NCI-H446 (cell line): Measurements from ENCODE around the gene BCL2L14.

ENCODE experiments used
- DNase-seq, 2 experiments: peaks; one replicate each; lab custom pipeline; 2025; lab: John Stamatoyannopoulos, UW

Gene BCL2L14

DNA sequence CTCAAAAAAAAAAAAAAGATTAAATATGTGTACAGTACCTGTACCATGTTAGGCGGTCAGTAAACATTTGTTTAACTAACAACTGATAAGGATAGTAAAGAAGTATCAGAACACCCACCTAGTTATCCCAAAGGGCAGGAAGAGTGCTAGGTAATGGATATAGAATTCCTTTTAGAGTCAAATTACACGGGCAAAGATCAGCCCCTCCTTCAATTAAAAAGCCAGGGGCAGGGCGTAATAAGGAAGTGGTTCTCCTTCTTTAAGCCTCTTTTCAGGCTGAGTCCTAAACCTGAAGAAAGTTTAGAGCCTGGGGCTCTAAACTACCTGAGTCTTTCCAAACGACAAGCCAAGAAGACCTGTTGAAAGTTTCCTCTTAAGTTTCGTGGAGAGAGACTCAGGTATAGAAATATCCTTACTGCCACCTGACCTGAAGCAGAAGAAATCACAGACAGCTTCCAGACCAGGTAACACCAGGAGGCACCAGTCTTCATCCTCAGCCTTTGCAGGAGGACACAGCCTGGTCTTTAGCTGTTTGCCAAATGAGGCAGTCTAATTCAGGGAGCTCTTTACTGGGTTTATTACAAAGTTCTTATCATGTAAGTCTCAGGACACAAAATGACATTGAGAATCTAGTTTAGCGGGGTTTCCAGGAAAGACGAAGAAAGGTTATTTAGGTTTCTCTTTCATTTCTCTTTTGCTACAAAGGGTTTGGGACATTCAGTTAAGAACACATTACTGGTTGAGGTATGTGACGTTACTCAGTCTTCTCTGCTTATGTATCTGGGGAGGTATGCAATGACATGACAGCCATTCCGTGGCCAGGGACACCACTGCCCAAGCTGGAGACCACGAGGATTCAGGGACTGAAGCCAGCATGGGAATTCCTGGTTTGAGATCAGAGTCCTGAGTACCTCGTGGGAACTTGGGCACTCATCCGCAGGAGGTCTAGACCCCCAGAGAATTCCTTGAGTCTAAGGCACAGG lies at the start of gene BCL2L14:
BCL2L14 (plus strand) TSS at position 266 of the 983 bp plus-strand sequence. CDS start 8,367 bp downstream, outside the sequence.
- no peak for DNase-seq

DNA sequence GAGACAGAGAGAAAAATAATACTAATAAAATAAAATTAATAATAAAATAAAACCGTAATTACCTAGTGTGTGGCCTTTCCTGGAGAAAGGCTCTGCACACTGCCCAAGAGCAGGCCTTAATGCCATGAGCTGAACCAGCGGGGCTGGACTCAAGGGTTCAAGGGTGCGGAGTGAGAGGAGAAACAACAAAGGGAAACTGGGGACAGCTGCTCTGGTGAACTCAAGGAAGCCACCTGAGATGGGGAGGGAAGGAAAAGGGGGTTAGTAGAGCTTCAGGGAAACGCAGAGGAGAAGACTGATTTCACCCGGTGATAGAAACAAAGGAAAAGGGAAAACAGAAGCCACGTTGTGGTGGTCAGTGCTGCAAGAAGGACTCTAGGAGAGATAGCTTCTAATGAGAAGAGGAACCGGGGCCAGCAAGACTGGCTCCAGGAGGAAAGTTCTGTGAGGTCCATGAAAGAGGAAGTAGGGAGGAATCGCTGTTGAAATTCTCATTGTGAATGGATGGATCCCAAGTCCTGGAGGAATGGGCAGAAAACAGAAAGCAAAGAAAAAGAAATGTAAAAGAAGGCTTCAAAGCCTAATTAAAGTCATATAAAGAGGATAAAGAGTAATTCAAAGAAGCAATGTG lies 48.3 kb upstream of the BCL2L14 start:
- DNase-seq, result no peak

DNA sequence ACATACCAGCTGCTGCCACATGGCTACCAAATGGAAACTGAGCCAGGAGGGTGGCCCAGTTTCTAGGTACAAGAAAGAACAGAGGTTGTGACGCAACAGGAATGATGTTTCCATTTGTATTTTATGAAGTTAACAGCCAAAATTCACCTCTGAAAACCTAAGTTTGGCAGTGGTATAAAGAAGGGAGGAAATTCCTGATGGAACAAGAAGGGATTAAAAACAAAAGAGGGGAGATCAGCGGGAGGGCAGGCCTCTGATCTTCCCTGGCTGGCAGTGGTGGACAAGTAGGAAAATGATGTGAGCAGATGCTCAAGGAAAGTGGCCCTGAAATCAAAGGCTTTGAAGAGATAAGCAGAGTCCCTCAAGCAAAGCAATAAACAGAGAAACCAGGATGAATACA lies 47.3 kb upstream of the BCL2L14 start:
- no peak for DNase-seq

GRCh38 chr12:12024911-12025682 lies 45.6 kb upstream of the BCL2L14 start:
- no peak for DNase-seq

GRCh38 chr12:12025799-12026386 lies 44.8 kb upstream of the BCL2L14 start:
- DNase-seq, result no peak

DNA sequence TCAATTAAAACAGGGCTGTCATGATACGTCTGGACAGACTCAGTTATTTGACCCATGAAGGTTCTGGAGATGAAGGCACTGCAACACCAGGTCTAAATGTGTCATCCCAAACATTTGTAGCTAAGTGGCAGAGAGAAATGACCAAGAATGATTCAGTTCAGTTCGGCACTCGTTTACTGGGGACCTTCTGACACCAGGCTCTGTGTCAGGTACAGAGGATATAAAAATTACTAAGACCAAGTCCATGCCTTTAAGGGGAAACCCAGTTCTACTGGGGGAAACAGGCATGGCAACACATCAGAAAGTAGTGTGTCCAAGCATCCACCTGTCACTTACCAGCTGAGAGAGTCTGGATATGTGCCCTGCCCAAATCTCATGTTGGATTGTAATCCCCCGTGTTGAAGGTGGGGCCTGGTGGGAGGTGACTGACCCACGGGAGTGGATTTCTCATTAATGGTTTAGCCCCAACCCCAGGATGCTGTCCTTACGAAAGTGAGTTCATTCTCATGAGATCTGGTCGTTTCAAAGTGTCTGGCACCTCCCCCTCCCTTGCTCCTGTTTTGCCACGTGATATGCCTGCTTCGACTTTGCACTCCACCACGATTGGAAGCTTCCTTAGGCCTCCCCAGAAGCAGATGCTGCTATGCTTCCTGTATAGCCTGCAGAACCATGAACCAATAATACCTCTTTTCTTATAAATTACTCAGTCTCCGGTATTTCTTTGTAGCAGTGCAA lies 41.9 kb upstream of the BCL2L14 start:
- no peak for DNase-seq

DNA sequence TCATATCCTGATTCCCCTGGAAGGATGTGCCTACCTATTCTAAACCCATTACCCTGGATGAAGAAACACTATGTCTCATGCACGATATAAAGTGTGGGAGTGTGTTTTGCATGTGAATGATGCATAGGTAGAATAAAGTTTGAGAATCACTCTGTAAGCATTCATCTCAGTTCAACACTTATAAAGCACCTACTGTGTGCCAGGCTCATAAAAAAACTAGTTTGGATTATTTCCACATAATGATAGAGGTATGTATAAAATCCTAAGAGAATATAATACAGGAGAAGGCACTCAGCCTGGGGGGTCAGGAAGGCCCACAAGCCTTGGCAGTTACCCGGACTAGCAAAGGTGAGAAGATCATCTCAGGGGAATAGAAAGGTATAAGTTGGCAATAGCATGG lies 41.1 kb upstream of the BCL2L14 start:
- DNase-seq, result no peak

DNA sequence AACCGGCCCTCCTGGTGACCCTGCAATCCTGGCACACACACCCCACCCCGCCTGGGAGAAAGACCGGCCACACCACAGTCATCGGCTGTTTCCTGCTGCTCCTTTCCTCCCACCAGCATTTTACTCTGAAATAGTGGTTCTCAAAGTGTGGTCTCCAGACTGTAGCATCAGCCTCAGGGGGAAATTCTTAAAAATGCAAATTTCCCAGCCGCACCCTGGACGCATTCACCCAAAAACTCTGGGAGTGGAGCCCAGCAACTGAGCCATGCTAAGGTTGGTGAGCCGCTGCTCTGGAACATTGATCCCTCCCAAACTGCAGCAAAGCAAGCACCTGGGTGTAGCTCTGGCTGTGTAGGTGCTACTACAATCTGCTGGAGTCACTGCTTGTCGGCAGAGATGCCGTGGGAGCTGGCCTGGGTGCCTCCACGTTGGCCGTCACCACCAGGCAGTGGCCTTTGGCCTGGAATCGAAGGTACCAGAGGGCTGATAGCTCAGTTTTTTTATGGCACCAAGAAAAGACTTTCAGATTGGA lies 38.4 kb upstream of the BCL2L14 start:
- DNase-seq, result no peak

DNA sequence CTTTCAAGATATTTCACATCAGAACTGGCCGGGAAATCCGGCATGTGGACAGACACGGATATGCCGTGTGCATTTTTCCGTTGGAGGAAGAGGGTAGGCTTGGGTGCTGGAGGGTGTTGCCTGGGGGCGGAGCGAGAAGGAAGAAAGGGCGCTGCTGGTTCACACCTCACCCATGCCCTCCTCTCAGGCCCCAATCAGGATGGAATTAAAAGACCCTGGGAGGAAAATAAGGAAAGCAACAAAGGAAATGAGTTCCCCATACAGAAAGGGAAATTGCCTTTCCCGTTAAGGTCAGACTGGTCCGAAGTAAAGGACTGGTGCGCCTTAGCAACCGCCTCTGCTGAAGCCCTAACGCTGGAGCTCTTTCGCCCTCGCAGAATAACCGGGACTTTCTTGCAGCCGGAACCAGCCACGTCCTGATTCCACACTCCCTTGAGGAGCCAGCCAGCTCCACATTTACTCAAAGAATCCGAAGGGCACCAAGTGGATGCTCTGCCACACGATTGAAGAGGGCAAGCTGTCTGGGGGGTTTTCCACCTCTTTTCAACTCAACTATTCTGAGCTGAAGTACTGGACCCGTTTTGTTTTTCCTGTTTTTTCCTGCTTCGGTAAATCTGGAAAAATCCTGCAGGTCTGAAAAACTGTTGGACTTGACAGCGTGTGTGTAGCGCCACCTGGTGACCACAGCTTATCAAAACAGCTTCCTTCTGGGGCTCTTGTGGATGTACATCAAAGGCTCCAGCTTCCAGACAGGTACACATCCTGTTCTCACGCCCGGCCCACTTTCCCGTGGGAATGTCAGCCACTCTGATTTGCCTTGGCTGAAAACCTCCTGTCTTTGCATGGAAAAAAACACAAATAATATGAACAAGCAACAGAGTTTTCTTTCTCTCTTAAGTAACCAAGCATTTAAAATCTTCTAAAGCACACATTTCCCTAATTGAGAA lies 37.6 kb upstream of the BCL2L14 start:
- DNase-seq, result peak; percentile 35 to 71

DNA sequence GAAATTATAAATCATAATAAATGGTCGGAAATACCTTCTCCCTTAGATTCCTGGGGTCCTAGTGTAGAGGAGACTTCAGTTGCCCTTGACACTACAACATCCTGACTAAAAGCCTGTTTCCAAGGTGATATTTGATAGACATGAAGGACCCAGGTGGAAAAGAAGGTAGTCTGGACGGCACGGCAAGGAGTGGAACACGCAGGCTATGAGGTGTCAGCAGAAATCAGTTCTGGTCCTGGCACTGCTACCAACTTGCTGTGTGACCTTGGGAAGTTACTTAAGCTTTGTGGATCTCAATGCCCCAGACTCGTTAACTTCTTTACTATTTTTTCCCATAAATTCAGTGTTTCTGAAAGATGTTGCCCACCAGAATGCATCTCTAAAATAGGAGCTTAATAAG lies 36.9 kb upstream of the BCL2L14 start:
- DNase-seq, result no peak

GRCh38 chr12:12034344-12034743 lies 36.4 kb upstream of the BCL2L14 start:
- no peak for DNase-seq

DNA sequence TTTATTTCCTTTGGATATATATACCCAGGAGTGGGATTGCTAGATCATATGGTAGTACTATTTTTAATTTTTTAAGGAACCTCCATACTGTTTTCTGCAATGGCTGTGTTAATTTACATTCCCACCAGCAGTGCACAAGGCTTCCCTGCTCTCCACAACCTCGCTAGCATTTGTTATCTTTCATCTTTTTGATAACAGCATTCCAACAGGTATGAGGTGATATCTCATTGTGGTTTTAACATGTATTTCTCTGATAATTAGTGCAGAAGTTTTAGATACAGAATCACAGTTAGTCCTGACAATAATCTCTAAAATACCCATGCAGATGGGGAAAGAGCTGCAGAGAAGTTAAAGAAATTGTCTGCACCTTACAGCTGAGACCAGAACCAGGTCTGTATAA lies 35.5 kb upstream of the BCL2L14 start:
- no peak for DNase-seq

- no peak for DNase-seq
Measured at GRCh38 chr12:12036901-12037300, 33.8 kb upstream of the BCL2L14 start.

DNA sequence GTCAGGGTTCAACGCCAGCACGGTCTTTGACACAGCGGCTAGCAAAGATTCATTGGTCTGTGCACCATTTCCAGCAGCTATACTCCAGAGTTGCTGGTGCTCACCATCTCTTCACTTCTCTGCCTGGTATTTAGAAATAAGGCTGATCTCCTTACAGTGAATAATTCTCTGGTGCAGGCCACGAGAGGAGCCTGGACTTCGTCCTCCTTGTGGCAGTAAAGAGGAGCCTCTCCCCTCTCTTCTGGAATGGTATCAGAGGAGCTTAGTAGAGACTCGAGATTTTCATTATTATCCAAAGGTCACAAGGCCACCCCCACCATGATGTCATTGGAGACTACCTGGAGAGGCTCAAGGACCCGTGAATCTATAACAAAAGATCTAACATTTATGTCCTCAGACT lies 30.8 kb upstream of the BCL2L14 start:
- no peak for DNase-seq

GRCh38 chr12:12046401-12046800 lies 24.3 kb upstream of the BCL2L14 start:
- no peak for DNase-seq

DNA sequence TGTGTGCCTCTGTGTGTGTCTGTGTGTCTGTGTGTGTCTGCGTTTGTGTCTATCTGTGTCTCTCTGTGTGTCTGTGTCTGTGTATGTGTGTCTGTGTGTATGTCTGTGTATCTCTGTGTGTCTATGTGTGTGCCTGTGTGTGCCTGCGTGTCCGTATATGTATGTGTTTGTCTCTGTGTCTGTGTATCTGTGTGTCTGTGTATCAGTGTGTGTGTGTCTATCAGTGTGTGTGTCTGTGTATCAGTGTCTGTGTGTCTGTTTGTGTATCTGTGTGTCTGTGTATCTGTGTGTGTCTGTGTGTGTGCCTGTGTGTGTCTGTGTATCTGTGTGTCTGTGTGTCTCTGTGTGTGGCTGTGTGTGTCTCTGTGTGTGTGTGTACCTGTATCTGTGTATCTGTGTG lies 23.1 kb upstream of the BCL2L14 start:
- no peak for DNase-seq

DNA sequence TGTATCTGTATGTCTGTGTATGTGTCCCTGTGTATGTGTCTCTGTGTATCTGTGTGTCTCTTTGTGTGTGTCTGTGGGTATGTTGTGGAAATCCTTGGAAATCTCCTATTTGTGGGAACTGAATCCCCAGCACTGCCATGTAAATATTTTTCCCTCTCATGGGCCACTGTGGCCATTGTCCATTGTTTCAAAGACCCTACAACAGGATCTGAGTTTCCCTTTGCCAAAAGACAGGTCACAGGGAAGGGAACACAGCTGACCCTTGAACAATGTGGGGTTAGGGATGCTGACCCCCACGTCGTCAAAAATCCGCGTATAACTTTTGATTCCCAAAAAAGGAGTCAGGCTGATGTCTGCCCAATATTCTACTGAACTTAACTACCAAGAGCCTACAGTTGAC lies 22.5 kb upstream of the BCL2L14 start:
- DNase-seq, result no peak

DNA sequence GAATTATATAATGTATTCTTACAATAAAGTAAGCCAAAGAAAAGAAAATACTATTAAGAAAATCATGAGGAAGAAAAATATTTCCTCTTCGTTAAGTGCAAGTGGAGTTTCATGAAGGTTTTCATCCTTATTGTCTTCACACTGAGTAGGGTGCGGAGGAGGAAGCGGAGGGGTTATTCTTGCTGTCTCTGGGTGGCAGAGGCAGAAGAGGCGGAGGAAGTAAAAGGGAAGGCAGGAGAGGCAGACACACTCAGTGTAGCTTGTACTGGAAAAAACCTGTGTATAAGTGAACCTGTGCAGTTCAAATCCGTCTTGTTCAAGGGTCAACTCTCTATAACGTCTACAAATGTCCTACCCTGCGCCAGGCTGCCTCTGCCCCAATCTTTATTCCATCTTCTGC lies 22.0 kb upstream of the BCL2L14 start:
- DNase-seq, result no peak

- DNase-seq, result no peak
Measured at GRCh38 chr12:12051668-12052067, 19.1 kb upstream of the BCL2L14 start.

GRCh38 chr12:12054993-12055392 lies 15.7 kb upstream of the BCL2L14 start:
- DNase-seq, result no peak
